Measurements from ENCODE around the gene ZC3H6. TPM values are rescaled to one million over a fixed set of nuclear protein-coding genes. Genes with fewer than 3 reads are reported as not detected.

ZC3H6 gene
- total RNA-seq, 1 donor from 2014 or later: 3.9 TPM

DNA sequence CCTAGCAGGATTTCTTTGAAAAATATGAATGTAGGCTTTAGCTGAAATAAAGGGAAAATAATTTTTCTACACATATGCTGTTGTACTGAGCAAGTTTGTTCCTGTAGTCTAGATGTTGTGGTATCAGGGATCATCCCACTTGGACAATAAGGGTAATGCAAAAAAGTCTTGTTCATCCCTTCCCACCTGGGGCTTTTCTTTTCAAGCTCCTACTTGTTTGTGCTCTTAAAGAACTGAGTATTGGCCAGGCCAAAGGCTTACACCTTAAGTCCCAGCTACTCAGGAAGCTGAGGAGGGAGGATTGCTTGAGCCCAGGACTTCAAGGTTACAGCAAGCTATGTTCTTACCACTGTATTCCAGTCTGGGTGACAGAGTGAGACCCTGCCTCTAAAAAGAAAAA lies 35.5 kb downstream of the ZC3H6 start:
- TF ChIP-seq EZH2 (IDR thresholded peaks at IDR 0.05; ENCODE audit: insufficient read depth, low read length): no peak
- TF ChIP-seq, protein P1, sequence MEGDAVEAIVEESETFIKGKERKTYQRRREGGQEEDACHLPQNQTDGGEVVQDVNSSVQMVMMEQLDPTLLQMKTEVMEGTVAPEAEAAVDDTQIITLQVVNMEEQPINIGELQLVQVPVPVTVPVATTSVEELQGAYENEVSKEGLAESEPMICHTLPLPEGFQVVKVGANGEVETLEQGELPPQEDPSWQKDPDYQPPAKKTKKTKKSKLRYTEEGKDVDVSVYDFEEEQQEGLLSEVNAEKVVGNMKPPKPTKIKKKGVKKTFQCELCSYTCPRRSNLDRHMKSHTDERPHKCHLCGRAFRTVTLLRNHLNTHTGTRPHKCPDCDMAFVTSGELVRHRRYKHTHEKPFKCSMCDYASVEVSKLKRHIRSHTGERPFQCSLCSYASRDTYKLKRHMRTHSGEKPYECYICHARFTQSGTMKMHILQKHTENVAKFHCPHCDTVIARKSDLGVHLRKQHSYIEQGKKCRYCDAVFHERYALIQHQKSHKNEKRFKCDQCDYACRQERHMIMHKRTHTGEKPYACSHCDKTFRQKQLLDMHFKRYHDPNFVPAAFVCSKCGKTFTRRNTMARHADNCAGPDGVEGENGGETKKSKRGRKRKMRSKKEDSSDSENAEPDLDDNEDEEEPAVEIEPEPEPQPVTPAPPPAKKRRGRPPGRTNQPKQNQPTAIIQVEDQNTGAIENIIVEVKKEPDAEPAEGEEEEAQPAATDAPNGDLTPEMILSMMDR (IDR thresholded peaks at IDR 0.05; ENCODE audit: insufficient read depth, low read depth, low read length): no peak
- DNase-seq (ENCODE audit: low read depth) (no peak), FAIRE-seq (no peak)
- Histone ChIP-seq H3K27me3 (ENCODE audit: insufficient read depth, low read length) (no peaks in the 10 kb centered on the region), H3K4me1 (ENCODE audit: insufficient read depth, low read length) (no peaks in the 10 kb centered on the region), H3K36me3 (ENCODE audit: insufficient read depth, low read length) (no peaks in the 10 kb centered on the region), H3K4me2 (ENCODE audit: low read length) (no peak overlapping the region), H2AFZ (ENCODE audit: low read depth, low read length) (no peak overlapping the region), H4K20me1 (ENCODE audit: insufficient read depth, low read length) (no peaks in the 10 kb centered on the region), H3K79me2 (ENCODE audit: insufficient read depth, low read length) (no peaks in the 10 kb centered on the region), H3K9ac (ENCODE audit: low read length) (no peak overlapping the region), H3K4me3 (ENCODE audit: insufficient read depth, low read depth, low read length) (no peak overlapping the region), H3K27ac (ENCODE audit: low read depth, low read length) (no peak overlapping the region), H3K9me3 (ENCODE audit: insufficient read depth, low read depth, low read length) (no peaks in the 10 kb centered on the region)
- Mint-ChIP-seq H3K27ac (ENCODE audit: unreplicated experiment) (no peak overlapping the region), H3K4me1 (ENCODE audit: low read depth, unreplicated experiment) (peaks cover 1% of the 10 kb centered on the region), H3K27me3 (ENCODE audit: low read depth, unreplicated experiment) (no peaks in the 10 kb centered on the region), H3K36me3 (ENCODE audit: low read depth, unreplicated experiment) (no peaks in the 10 kb centered on the region), H3K4me3 (ENCODE audit: unreplicated experiment) (no peak overlapping the region), H3K9me3 (ENCODE audit: unreplicated experiment) (no peaks in the 10 kb centered on the region)

DNA sequence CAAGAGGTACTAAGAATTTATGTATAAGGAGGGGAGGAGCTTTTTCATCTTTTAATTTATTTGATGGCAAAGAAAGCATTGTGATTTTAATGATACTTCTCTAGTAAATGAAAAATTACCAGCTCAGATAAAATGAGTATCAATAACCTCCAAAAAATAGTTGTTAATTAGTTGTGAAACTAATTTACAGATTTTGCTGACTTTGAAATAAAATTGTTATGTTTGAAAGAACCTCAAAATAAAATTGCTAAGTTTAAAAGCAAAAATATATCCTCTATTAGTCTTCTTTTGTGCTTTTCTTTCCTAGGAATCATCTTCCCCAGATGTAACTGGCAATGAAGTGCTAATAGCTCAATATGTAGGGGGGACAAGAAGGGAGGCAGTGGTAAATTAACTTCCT lies 36.5 kb downstream of the ZC3H6 start:
- no peak overlapping the region for H3K4me3 ChIP-seq (ENCODE audit: insufficient read depth, low read depth, low read length)
- no peak for DNase-seq (ENCODE audit: low read depth)
- H3K36me3 ChIP-seq (ENCODE audit: insufficient read depth, low read length): no peaks in the 10 kb centered on the region
- H3K4me2 ChIP-seq (ENCODE audit: low read length): no peak overlapping the region
- no peaks in the 10 kb centered on the region for H3K27me3 ChIP-seq (ENCODE audit: insufficient read depth, low read length)
- no peak overlapping the region for H2AFZ ChIP-seq (ENCODE audit: low read depth, low read length)
- no peaks in the 10 kb centered on the region for H4K20me1 ChIP-seq (ENCODE audit: insufficient read depth, low read length)
- H3K4me1 ChIP-seq (ENCODE audit: insufficient read depth, low read length): no peaks in the 10 kb centered on the region
- no peaks in the 10 kb centered on the region for H3K9me3 ChIP-seq (ENCODE audit: insufficient read depth, low read depth, low read length)
- no peak overlapping the region for H3K27ac Mint-ChIP-seq (ENCODE audit: unreplicated experiment)
- H3K9me3 Mint-ChIP-seq (ENCODE audit: unreplicated experiment): no peaks in the 10 kb centered on the region
- H3K27ac ChIP-seq (ENCODE audit: low read depth, low read length): no peak overlapping the region
- TF ChIP-seq, protein P1 (IDR thresholded peaks at IDR 0.05; ENCODE audit: insufficient read depth, low read depth, low read length): no peak
- TF ChIP-seq EZH2 (IDR thresholded peaks at IDR 0.05; ENCODE audit: insufficient read depth, low read length): no peak
- no peaks in the 10 kb centered on the region for H3K27me3 Mint-ChIP-seq (ENCODE audit: low read depth, unreplicated experiment)
- H3K4me3 Mint-ChIP-seq (ENCODE audit: unreplicated experiment): no peak overlapping the region
- no peak overlapping the region for H3K9ac ChIP-seq (ENCODE audit: low read length)
- FAIRE-seq: no peak
- H3K36me3 Mint-ChIP-seq (ENCODE audit: low read depth, unreplicated experiment): no peaks in the 10 kb centered on the region
- H3K79me2 ChIP-seq (ENCODE audit: insufficient read depth, low read length): no peaks in the 10 kb centered on the region
- peaks cover 1% of the 10 kb centered on the region for H3K4me1 Mint-ChIP-seq (ENCODE audit: low read depth, unreplicated experiment)

DNA sequence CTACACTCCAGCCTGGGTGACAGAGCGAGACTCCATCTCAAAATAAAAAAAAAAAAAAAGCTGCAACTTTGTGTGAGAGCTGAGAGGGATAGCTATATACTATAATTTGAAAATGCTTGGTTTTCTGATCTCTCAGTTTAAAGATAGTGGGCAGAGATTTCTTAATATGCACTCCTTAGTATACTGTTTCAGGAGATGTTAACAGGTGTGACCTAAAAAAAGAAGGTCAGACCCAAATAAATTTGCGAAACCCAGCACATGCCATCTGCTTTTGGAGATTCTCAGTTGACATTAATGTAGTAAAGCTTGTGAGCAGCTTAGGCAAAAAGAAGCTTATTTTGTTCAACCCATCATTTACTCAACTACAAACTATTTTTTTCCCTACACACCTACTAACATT lies 37.4 kb downstream of the ZC3H6 start:
- Histone ChIP-seq H3K9me3 (ENCODE audit: insufficient read depth, low read depth, low read length) (no peaks in the 10 kb centered on the region), H3K36me3 (ENCODE audit: insufficient read depth, low read length) (no peaks in the 10 kb centered on the region), H4K20me1 (ENCODE audit: insufficient read depth, low read length) (no peaks in the 10 kb centered on the region), H3K27ac (ENCODE audit: low read depth, low read length) (no peak overlapping the region), H3K4me3 (ENCODE audit: insufficient read depth, low read depth, low read length) (no peak overlapping the region), H3K9ac (ENCODE audit: low read length) (no peak overlapping the region), H3K4me2 (ENCODE audit: low read length) (no peak overlapping the region), H3K79me2 (ENCODE audit: insufficient read depth, low read length) (no peaks in the 10 kb centered on the region), H3K4me1 (ENCODE audit: insufficient read depth, low read length) (peaks cover 4% of the 10 kb centered on the region), H3K27me3 (ENCODE audit: insufficient read depth, low read length) (no peaks in the 10 kb centered on the region), H2AFZ (ENCODE audit: low read depth, low read length) (no peak overlapping the region)
- no peaks in the 10 kb centered on the region for H3K27me3 Mint-ChIP-seq (ENCODE audit: low read depth, unreplicated experiment)
- DNase-seq (ENCODE audit: low read depth) (no peak), FAIRE-seq (no peak)
- H3K4me3 Mint-ChIP-seq (ENCODE audit: unreplicated experiment): no peak overlapping the region
- H3K4me1 Mint-ChIP-seq (ENCODE audit: low read depth, unreplicated experiment): no peaks in the 10 kb centered on the region
- H3K36me3 Mint-ChIP-seq (ENCODE audit: low read depth, unreplicated experiment): no peaks in the 10 kb centered on the region
- H3K27ac Mint-ChIP-seq (ENCODE audit: unreplicated experiment): no peak overlapping the region
- TF ChIP-seq, protein P1 (IDR thresholded peaks at IDR 0.05; ENCODE audit: insufficient read depth, low read depth, low read length): no peak
- no peak for TF ChIP-seq EZH2 (IDR thresholded peaks at IDR 0.05; ENCODE audit: insufficient read depth, low read length)
- H3K9me3 Mint-ChIP-seq (ENCODE audit: unreplicated experiment): no peaks in the 10 kb centered on the region
